ENCODE measurements around the gene ADARB1.
A peak's percentile ranks its signal among the peaks of the same experiment; 100 is the strongest.

Gene ADARB1

DNA sequence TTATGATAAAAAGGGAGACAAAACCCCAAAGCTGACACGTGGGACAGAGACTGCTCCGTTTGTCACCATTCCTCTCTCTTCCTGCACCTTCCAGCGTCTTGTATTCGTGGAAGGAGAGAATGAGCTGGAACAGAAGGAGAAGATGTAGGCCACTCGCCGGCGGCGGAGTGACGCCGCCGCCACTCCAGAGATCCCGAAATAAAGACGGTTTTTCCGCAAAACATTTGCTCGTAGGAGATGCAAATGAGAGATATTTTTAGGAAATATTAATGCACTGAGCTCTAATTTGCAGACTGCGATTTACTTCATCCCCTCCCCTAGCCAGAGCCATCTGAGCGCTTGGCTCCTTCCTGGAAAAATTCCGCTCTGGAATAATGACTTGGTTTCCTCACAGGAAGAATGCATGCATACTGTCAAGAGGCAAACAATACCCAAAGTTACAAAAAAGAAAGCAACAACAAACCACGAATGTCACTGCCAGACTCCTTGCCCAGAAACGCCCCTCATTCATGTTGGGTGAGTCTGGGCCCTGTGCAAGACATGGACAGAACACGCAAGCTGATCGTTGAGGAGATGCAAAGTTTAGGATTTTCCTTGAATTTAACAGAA is 18.0 kb upstream of the ADARB1 start:
- DNase-seq: no peak

- no peak for DNase-seq
These were observed 17.3 kb upstream of the ADARB1 start for GRCh38 chr21:45056917-45057560.

GRCh38 chr21:45057886-45058285 is 16.5 kb upstream of the ADARB1 start:
- DNase-seq: no peak

- no peak for DNase-seq
These were observed 15.3 kb upstream of the ADARB1 start for GRCh38 chr21:45059121-45059520.

DNA sequence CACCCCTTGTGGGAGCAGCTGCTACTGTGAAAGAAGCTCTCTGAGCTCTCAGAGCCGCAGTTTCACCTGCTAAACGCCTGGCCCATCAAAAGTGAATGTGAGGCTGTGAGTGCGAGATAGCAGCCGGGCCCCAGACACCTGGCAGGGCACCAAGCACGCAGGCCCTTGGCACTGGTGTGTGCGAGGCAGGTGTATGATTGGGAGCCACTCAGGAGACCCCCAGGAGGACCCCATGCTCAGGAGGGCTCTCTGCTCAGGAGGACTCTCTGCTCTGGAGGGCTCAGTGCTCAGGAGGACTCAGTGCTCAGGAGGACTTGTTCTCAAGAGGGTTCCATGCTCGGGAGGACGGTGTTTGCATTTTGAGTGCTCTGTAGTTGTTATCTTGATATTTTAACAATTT is 14.3 kb upstream of the ADARB1 start:
- no peak for DNase-seq

- no peak for DNase-seq
These were observed 13.6 kb upstream of the ADARB1 start for GRCh38 chr21:45060675-45061311.

- DNase-seq: no peak
These were observed 10.3 kb upstream of the ADARB1 start for GRCh38 chr21:45064091-45064490.

- peak; percentile 44 for DNase-seq
These were observed 9.6 kb upstream of the ADARB1 start for GRCh38 chr21:45064618-45065399.

GRCh38 chr21:45067462-45068285 is 6.7 kb upstream of the ADARB1 start:
- no peak for DNase-seq

DNA sequence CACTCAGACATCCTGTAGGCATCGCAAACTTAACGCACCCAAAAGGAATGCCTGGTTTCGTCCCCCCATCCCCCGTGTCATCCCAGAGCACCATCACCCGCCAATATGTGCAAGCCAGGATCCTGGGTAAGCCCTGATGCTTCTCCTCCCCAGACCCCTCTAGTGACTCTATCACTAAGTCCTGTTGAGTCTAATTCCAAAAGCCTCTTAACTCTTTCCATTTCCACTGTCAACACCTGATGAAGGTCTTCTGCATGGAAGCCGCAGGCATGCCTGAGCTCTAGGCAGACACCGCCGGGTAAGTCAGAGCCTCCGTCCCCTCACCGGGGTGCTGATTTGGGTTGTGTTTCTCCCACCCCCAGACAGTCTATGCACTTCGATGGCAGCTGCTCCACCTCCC is 5.3 kb upstream of the ADARB1 start:
- no peak for DNase-seq

GRCh38 chr21:45069711-45070110 is 4.7 kb upstream of the ADARB1 start:
- peak; percentile 64 for DNase-seq

GRCh38 chr21:45071078-45071873 is 3.1 kb upstream of the ADARB1 start:
- no peak for DNase-seq

DNA sequence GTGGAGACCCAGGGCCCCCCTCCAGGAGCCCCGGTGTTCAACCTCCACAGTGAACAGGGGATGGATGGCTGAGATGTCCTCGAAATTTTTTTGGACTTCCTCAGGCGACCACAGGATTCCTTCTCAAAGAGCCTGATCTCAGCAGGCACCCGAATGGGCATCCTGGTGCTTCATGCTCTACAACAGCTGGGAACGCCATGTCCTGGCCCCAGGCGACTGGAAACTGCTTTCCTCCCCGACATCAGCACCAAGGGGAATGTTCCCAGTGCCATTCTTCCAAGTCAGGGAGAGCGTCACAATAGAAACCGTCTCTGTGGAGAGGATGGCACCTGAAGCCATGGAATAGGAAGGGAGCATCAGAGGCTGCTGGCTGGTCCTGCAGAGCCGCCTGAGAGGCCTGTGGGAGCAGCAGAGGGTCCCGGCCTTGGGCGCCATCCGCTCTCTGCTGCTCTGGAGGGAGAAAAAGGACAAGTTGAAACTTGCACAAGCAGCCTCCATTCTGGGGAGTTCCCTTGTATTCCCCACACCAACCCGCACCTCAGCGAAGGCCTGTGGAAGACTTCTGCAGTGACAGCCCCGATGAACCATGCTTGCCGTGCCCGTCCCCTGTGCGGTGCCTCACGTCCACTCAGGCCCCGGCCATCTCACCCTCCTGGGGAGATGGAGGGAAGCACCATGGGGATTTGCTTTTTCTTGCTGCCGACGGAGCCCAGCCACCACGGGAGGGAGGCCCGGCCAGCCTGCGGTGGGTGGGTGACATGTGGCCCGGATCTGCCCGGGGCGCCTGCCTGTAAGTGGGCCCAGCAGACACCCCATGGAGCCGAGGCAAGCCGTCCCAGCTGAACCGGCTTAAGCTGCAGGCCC is 2.3 kb upstream of the ADARB1 start:
- DNase-seq: no peak

GRCh38 chr21:45072738-45073300 is 1.6 kb upstream of the ADARB1 start:
- no peak for DNase-seq

GRCh38 chr21:45073301-45074047 is 906 bp upstream of the ADARB1 start:
- DNase-seq: no peak

- DNase-seq: no peak
These were observed 627 bp downstream of the ADARB1 start for GRCh38 chr21:45074818-45075595.

GRCh38 chr21:45075596-45076244 is 1.3 kb downstream of the ADARB1 start:
- no peak for DNase-seq

- DNase-seq: peak; percentile 49
These were observed 1.9 kb downstream of the ADARB1 start for GRCh38 chr21:45076245-45076711.
